ENCODE data around the gene TFDP2. TPM values are rescaled to one million over a fixed set of nuclear protein-coding genes. Genes with fewer than 3 reads are reported as not detected.

TFDP2 gene
- total and polyA plus RNA-seq, 11 donors, result 18.3 to 80.9 (median 52.2) TPM

GRCh38 chr3:142154186-142154585, 4.8 kb upstream of the TFDP2 start:
- H3K4me3 ChIP-seq, result no peak overlapping the region
- no peak for ATAC-seq
- intact Hi-C loops (cut with DNase I), result no loop called here

GRCh38 chr3:142152384-142152783, 3.0 kb upstream of the TFDP2 start:
- H3K27ac ChIP-seq, result no peak overlapping the region
- no peaks in the 10 kb centered on the region for H3K9me3 ChIP-seq
- DNase-seq, result no peak
- no peaks in the 10 kb centered on the region for H3K36me3 ChIP-seq
- ATAC-seq, result no peak
- H3K4me3 ChIP-seq, result no peak overlapping the region
- WGBS, 4 donors, result 32 to 40% (median 34%) methylated on average over 3 of the region's 3 CpGs
- intact Hi-C loops (cut with DNase I), result no loop called here
- no peaks in the 10 kb centered on the region for H3K27me3 ChIP-seq
- peaks cover 3 to 17% (median 10%) of the 10 kb centered on the region in 12 donors for H3K4me1 ChIP-seq
- TF ChIP-seq POLR2A (IDR thresholded peaks at IDR 0.05), result no peak
- TF ChIP-seq CTCF (IDR thresholded peaks at IDR 0.05), result no peak

More at GRCh38 chr3:142154186-142154585, 4.8 kb upstream of the TFDP2 start:
- 77 to 87% (median 79%) methylated on average over 3 of the region's 3 CpGs for WGBS, 4 donors
- DNase-seq, result no peak
- Histone ChIP-seq H3K36me3 (no peaks in the 10 kb centered on the region), H3K4me1 (peaks cover 0 to 4% (median 0%) of the 10 kb centered on the region in 12 donors), H3K27ac (no peak overlapping the region), H3K9me3 (no peaks in the 10 kb centered on the region), H3K27me3 (no peaks in the 10 kb centered on the region)
- no peak for TF ChIP-seq POLR2A (IDR thresholded peaks at IDR 0.05)
- TF ChIP-seq CTCF (IDR thresholded peaks at IDR 0.05), result no peak

GRCh38 chr3:142151828-142152227, 2.5 kb upstream of the TFDP2 start:
- H3K27ac ChIP-seq, result no peak overlapping the region
- H3K9me3 ChIP-seq, result no peaks in the 10 kb centered on the region
- DNase-seq (no peak), ATAC-seq (no peak)
- H3K4me3 ChIP-seq, result no peak overlapping the region
- H3K4me1 ChIP-seq, result peaks cover 4 to 20% (median 12%) of the 10 kb centered on the region in 12 donors
- no peaks in the 10 kb centered on the region for H3K27me3 ChIP-seq
- WGBS, 4 donors, result 90 to 100% (median 91%) methylated on average over 1 of the region's 1 CpG
- intact Hi-C loops (cut with DNase I), result no loop called here
- no peak for TF ChIP-seq CTCF (IDR thresholded peaks at IDR 0.05)
- H3K36me3 ChIP-seq, result no peaks in the 10 kb centered on the region

GRCh38 chr3:142151240-142151639, 1.9 kb upstream of the TFDP2 start:
- DNase-seq (no peak), ATAC-seq (no peak)
- Histone ChIP-seq H3K27me3 (no peaks in the 10 kb centered on the region), H3K27ac (no peak overlapping the region), H3K36me3 (no peaks in the 10 kb centered on the region), H3K4me3 (no peak overlapping the region), H3K9me3 (no peaks in the 10 kb centered on the region), H3K4me1 (peaks cover 4 to 20% (median 12%) of the 10 kb centered on the region in 12 donors)
- intact Hi-C loops (cut with DNase I), result no loop called here
- TF ChIP-seq CTCF (IDR thresholded peaks at IDR 0.05) (no peak), POLR2A (IDR thresholded peaks at IDR 0.05) (no peak)
- WGBS, 4 donors, result 78 to 81% (median 80%) methylated on average over 3 of the region's 3 CpGs
